Measurements from ENCODE around the gene ACMSD.

DNA sequence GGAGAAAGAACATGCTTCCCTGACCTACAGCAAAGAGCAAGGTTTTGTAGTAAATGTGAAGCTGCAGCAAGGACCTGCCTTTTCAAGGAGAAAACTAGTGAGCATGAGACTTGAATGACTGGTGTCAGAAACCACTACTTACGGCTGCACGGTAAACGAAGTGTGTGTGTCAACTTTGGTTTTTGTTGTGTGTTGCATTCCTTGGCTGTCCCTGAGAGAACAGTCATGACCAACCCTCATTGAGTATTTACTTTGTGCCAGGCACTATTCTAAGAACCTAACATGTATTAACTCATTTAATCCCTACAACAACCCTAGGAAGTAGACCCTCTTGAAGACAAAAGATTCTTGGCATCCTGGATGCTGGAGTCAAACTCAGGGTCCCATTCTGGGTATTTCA is 22.8 kb downstream of the ACMSD start:
- TF ChIP-seq, protein P1, sequence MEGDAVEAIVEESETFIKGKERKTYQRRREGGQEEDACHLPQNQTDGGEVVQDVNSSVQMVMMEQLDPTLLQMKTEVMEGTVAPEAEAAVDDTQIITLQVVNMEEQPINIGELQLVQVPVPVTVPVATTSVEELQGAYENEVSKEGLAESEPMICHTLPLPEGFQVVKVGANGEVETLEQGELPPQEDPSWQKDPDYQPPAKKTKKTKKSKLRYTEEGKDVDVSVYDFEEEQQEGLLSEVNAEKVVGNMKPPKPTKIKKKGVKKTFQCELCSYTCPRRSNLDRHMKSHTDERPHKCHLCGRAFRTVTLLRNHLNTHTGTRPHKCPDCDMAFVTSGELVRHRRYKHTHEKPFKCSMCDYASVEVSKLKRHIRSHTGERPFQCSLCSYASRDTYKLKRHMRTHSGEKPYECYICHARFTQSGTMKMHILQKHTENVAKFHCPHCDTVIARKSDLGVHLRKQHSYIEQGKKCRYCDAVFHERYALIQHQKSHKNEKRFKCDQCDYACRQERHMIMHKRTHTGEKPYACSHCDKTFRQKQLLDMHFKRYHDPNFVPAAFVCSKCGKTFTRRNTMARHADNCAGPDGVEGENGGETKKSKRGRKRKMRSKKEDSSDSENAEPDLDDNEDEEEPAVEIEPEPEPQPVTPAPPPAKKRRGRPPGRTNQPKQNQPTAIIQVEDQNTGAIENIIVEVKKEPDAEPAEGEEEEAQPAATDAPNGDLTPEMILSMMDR (IDR thresholded peaks at IDR 0.05; ENCODE audit: poor library complexity), result no peak
- TF ChIP-seq EZH2 (IDR thresholded peaks at IDR 0.05; ENCODE audit: borderline replicate concordance) (no peak), EZH2phosphoT487 (IDR thresholded peaks at IDR 0.05; ENCODE audit: low read depth, severe bottlenecking, unreplicated experiment) (no peak)
